HG03103 (cell line): ENCODE data around the gene PRRC2A.

Source experiments
- ATAC-seq: cut with Tn5 transposase; IDR thresholded peaks from one replicate; pipeline ENCODE4 v1.9.1; 2021; ENCODE audit warnings: low read depth; ENCODE audit not compliant: unreplicated experiment

PRRC2A gene

DNA sequence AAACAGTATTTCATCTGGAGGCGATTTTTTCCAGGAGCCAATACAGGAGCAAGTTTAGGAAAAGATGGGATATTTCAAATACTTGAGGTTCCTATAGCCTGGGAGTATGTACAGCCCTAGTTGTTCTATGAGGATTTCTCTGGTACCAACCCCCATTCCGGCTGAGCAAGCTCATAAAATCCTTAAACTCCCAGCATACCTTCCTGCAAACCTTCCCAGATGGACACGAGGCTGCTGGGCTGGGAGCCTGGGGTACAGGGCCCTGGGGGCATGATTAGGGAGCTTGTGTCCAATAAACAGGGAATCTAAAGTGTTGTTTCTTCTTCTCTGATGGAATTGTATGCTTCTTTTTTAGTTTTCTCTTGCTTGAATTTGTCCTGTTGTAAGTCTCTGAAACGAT is 1.5 kb downstream of the PRRC2A start:
- ATAC-seq: no peak

DNA sequence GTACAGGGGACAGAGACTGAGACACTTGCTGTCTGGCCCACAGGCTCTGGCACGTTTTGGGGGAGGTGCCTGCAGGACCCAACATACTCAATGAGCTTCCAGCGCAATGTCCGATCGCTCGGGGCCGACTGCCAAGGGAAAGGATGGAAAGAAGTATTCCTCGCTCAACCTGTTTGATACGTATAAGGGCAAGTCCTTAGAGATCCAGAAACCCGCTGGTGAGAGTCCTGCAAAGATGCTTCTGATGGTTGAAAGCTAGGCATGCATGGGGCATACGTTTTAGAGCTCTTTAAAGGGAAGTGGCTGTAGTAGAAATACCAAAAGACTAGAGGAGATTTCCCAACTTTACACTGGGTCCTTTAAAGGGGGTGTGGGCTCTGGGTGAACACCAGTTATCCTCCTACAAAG is 2.2 kb downstream of the PRRC2A start:
- no peak for ATAC-seq

DNA sequence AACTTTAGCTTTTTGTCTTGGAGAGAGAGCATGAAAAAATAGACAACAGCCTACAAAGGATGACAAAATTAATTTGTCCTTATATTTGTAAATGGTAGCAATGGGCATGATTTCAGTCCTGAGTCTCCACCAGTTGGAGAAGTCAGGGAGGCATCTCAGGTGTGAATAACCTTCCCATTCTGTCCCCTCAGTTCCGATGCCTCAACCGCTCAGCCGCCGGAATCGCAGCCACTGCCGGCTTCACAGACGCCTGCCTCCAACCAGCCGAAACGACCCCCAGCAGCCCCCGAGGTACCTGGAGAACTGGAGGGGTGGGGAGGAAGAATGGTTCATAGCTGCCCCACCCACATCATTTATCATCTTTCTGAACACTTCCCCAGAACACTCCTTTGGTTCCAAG is 3.6 kb downstream of the PRRC2A start:
- no peak for ATAC-seq

DNA sequence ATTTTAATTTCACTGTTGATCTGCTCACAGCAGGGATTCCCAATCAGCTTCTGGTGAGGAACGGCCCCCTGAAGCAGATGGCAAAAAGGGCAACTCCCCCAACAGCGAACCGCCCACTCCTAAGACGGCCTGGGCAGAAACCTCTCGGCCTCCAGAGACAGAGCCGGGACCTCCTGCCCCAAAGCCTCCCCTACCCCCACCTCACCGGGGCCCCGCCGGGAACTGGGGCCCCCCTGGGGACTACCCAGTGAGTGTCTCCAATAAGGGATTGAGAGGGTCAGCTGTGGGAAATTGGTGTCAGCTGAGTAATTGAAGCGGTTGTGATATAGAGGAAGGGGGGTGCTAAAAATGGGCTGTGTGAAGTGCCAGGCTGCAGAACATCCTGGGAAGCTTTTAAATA is 6.4 kb downstream of the PRRC2A start:
- no peak for ATAC-seq

DNA sequence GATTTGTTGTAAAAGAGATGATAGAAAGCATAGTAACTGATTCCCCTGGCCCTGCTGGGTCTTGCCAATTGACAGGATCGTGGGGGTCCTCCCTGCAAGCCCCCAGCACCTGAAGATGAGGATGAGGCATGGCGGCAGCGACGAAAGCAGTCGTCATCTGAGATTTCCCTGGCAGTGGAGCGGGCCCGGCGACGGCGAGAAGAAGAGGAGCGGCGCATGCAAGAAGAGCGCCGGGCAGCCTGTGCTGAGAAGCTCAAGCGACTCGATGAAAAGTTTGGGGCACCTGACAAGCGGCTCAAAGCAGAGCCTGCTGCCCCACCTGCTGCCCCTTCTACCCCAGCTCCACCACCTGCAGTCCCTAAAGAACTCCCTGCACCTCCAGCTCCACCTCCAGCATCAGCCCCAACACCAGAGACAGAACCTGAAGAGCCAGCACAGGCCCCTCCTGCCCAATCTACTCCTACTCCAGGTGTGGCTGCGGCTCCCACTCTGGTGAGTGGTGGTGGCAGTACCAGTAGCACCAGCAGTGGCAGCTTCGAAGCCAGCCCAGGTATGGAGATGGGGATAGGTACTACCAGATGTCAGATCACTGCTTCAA is 7.3 kb downstream of the PRRC2A start:
- no peak for ATAC-seq

DNA sequence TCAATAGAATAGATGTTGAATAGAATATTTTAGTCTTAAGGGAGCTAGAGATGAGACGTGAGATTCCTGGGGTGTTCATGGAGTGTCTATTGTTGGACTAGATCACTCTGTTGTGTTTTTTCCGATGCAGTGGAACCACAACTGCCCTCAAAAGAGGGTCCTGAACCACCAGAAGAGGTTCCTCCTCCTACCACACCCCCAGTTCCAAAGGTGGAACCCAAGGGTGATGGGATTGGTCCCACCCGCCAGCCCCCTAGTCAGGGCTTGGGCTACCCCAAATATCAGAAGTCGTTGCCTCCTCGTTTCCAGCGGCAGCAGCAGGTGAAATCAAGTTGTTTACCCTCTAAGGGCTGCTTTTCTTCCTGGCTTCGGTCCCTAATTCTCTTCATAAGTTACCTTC is 8.5 kb downstream of the PRRC2A start:
- ATAC-seq: no peak

DNA sequence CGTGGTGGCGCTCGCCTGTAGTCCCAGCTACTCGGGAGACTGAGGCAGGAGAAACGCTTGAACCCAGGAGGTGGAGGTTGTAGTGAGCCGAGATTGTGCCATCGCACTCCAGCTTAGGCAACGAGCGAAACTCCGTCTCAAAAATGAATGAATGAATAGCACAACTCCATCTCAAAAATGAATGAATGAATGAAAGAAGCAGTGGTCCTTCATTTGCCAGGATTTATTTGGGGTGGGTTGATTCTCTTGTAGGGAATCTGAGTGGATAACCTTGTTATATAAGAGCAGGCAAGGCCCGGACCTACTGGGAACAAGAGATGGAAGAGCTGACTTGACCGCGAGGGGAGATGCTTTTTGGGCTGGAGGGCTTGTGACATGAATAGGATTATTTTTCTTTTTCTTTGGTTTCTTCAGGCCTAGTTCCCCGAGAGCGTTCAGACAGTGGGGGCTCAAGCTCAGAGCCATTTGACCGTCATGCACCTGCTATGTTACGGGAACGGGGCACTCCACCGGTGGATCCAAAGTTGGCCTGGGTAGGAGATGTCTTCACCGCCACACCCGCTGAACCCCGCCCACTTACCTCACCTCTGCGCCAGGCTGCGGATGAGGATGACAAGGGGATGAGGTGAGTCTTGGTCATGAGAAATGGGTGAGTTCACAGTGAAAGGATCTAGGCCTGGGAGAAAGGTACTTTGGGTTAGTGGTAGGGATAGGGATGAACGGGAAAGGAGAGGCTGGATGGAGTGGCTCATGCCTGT is 9.8 kb downstream of the PRRC2A start:
- no peak for ATAC-seq

DNA sequence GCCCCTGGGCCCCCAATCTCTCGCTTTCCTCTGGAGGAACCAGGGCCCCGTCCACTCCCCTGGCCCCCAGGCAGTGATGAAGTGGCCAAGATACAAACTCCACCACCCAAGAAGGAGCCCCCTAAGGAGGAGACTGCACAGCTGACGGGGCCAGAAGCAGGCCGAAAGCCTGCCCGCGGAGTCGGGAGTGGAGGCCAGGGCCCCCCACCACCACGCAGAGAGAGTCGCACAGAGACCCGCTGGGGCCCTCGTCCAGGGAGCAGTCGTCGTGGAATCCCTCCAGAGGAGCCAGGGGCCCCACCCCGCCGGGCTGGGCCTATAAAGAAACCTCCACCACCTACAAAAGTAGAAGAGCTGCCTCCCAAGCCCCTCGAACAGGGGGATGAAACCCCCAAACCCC is 10.7 kb downstream of the PRRC2A start:
- ATAC-seq: no peak

DNA sequence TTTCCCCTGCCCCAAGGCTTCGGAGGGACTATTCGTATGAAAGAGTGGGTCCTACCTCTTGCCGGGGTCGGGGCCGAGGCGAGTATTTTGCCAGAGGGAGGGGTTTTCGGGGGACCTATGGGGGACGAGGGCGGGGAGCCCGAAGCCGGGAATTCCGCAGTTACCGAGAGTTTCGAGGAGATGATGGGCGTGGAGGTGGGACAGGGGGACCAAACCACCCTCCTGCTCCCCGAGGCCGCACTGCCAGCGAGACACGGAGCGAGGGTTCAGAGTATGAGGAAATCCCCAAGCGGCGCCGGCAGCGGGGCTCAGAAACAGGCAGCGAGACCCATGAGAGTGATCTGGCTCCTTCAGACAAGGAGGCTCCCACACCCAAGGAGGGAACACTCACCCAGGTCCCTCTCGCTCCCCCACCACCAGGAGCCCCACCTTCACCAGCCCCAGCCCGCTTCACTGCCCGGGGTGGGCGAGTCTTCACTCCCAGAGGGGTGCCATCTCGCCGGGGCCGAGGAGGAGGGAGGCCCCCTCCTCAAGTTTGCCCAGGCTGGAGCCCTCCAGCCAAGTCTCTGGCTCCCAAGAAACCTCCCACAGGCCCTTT is 11.3 kb downstream of the PRRC2A start:
- ATAC-seq: no peak

DNA sequence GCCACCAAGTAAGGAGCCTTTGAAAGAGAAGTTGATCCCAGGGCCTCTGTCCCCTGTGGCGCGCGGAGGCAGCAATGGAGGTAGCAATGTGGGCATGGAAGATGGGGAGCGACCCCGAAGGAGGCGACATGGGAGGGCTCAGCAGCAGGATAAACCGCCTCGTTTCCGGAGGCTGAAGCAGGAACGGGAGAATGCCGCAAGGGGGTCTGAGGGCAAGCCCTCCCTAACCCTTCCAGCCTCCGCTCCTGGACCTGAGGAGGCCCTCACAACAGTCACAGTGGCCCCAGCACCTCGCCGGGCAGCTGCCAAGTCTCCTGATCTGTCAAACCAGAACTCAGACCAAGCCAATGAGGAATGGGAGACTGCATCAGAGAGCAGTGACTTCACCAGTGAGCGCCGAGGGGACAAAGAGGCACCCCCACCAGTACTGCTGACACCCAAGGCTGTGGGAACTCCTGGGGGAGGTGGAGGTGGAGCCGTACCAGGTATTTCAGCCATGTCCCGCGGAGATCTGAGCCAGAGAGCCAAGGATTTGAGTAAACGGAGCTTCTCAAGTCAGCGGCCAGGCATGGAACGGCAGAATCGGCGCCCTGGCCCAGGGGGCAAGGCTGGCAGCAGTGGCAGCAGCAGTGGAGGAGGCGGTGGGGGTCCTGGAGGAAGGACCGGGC is 11.9 kb downstream of the PRRC2A start:
- no peak for ATAC-seq

DNA sequence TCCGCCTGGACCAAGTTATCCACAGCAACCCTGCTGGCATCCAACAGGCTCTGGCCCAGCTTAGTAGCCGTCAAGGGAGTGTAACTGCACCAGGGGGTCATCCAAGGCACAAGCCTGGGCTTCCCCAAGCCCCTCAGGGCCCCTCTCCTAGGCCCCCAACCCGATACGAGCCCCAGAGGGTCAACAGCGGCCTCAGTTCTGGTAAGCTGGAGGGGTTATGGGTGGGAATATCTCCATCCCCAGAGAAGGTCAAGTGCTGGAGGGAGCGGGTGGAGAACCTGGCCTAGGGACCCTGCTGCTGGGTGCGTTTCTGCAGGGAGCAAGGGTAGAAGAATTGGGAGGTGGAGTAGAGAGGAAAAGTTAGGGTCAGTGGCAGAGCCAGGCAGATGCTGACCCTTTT is 12.9 kb downstream of the PRRC2A start:
- ATAC-seq: no peak

DNA sequence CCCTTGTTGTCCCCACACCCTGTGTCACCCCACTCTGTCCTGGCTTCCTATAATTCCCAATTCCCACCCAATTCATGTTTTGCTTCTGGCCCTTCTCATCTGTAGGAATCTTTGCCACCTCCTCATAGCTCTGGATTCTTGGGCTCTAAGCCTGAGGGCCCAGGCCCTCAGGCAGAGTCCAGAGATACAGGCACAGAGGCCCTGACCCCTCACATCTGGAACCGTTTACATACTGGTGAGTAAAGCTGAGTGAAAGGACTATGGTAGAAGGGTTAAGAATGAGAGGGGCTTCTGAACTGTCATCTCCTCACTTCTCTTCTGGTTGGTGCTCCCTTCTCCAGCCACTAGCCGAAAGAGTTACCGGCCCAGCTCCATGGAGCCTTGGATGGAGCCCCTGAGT is 13.6 kb downstream of the PRRC2A start:
- ATAC-seq: no peak

DNA sequence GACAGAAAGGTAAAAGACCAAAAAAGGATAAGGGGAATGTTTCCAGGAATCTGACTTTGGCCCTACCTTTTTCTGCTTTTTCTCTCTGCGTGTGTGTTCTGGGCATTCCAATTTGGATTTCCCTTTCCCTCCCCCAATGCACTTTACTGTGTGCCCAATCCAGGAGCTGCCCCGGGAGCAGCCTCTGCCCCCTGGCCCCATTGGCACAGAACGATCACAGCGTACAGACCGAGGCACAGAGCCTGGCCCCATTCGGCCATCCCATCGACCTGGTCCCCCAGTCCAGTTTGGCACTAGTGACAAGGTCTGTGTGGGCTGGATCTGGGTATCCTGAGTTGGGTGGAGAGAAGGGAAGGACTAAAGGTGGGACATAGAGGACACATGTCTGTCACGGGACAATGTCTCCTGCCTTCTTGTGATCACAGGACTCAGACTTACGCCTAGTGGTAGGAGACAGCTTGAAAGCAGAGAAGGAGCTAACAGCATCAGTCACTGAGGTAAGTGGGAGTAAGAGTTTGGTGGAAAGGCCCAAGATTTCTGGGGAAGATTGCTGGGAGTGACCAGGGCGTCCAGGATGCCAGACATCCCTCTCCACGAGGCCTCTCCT is 14.6 kb downstream of the PRRC2A start:
- no peak for ATAC-seq

DNA sequence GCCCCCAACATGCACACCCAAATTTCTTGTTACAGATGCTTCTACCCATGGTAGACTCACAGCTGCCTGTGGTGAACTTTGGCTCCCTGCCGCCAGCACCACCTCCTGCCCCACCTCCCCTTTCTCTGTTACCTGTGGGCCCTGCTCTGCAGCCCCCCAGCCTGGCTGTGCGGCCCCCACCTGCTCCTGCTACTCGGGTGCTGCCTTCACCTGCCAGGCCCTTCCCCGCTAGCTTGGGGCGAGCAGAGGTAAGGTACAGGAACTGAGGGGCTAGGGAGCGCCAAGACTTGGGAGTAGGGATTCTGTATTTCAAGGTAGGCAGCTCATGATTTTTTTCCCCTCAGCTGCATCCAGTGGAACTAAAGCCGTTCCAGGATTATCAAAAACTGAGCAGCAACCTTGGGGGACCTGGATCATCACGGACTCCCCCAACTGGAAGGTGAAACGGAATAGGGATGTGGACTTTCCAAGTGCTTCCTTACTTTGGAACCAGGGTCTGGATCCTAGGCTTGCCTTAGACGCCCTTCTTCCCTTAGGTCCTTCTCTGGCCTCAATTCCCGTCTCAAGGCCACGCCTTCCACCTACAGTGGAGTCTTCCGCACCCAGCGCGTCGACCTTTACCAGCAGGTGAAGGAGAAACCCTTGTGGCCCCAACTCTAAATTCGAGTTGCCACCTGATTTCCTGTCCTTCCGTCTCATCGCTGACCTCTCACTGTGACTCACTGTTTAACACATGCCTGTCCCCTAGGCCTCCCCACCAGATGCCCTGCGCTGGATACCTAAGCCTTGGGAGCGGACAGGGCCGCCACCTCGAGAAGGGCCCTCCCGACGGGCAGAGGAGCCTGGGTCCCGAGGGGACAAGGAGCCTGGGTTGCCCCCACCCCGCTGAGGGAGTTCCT is 16.4 kb downstream of the PRRC2A start:
- no peak for ATAC-seq

DNA sequence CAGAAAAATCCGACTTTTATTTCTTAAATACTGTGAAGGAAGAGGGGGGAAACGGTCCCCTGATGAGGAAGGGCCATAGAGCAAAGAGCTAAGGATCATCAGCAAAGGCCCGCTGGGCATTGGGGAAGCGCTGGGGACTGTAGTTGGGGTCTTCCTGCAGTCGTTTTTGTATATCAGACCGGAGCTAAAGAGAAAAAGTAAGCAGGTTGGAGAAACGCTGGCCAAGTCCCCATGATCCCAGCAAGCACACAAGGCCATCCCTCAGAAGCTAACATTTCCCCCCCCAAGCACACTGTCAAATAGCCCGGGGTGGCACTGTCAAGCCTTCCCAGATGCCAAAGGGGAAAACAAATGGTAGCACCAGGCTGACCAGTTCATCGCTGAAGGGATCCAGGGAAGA is 18.5 kb downstream of the PRRC2A start:
- ATAC-seq: no peak

DNA sequence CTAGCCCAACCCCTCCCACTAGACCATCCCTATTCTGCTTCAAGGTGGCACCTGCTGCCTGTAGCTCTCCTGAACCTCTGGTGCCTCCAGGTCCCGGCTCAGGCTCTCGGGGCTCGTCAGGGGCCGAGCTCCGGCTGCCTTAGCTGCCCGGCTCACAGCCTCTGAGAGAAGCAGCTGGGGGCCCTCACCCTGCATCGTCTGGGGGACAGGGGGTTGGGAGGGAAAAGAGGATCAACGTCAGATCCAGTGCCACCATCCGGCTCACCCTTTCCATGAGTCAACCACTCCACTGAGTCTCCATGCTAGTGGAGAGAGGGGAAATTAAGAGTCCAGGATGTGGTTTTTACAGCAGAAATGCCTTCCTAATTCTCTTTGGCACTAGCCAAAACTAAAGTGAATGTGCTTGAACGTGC is 18.9 kb downstream of the PRRC2A start:
- ATAC-seq: no peak

DNA sequence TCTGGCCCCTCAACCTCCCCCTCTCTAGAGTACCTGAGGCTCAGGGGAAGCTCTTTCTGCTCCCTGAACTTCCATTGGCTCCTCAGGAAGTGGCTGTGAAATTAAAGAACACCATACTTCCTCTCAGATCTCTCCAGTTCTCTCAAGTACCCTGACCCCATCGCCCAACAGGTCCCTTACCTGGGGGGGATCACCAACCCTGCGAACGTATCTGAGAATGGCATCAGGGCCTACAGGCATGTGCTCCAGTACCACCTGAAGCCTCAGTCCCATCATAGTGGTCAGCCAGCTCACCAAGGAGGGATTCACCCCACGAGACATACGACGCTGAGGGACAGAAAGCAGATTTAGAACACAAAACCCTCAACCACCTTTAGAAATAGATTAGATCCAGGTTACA is 20.1 kb downstream of the PRRC2A start:
- ATAC-seq: no peak

DNA sequence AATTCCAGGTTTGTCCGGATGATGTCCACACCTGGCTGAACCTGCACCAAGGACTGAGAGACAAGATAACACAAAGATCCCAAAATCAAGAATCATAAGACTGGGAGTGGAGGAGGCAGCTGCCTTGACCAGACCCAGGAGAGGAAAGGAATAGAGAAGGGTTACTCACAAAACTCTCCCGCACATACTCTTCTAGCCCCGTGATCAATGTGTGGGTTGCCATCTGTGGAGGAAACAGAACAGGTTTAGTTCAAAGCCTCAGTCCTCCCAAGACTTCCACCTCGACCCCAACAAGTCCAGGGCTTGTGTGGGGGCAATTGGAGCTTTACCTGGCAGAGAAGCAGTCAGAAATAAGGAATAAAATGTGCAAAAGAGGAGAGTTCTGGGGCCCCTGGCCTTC is 20.9 kb downstream of the PRRC2A start:
- ATAC-seq: no peak

DNA sequence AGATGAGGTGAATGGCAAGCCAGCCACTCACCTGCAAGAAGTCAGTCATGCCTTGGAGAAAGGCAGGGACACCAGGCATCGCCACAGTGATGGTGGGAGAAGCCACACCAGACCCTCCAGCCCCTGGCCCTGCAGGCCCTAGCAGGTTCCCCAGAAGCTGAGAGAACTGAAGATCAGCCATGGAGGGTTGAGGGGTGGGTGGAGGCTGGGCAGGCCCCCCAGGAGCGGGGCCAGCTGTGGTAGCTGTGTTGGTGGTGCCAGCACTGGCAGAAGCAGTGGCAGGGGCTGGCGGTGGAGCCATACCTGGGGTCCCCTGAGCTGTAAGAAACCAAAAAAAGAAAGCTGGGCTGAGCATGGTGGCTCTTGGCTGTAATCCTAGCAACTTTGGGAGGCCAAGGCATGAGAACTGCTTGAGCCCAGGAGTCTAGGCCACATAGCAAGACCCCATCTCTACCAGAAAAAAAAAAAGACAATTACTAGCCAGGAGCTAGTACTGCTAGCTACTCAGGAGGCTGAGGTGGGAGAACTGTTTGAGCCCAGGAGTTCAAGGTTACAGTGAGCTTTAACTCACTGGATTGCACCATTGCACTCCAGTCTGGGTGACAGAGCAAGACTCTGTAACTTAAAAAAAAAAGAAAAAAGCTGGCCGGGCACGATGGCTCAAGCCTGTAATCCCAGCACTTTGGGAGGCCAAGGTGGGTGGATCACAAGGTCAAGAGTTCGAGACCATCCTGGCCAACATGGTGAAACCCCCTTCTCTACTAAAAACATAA is 22.5 kb downstream of the PRRC2A start:
- no peak for ATAC-seq
